HG02852 (cell line): ENCODE results near the gene KATNAL1.
"Not testable (repeated sequence)": the region's sequence is repeated elsewhere in the genome, so short reads cannot be mapped to it uniquely, and the experiment has no call there.

Experiments used
- ATAC-seq: cut with Tn5 transposase; IDR thresholded peaks from one replicate; pipeline ENCODE4 v1.9.1; 2021; ENCODE audit warnings: mild to moderate bottlenecking, moderate library complexity; ENCODE audit not compliant: unreplicated experiment

Gene KATNAL1

DNA sequence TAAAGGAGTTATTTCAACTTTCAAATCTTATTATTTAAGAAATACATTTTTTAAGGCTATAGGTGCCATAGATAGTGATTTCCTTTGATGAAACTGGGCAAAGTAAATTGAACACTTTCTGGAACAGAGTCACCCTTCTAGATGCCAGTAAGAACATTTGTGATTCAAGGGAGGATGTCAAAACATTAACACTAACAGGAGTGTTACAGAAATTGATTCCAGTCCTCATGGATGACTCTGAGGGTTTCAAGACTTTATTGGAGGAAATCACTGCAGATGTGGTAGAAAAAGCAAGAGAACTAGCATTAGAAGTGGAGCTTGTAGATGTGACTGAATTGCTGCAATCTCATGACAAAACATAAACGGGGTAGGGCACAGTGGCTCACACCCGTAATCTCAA is 12.2 kb downstream of the KATNAL1 start:
- no peak for ATAC-seq

DNA sequence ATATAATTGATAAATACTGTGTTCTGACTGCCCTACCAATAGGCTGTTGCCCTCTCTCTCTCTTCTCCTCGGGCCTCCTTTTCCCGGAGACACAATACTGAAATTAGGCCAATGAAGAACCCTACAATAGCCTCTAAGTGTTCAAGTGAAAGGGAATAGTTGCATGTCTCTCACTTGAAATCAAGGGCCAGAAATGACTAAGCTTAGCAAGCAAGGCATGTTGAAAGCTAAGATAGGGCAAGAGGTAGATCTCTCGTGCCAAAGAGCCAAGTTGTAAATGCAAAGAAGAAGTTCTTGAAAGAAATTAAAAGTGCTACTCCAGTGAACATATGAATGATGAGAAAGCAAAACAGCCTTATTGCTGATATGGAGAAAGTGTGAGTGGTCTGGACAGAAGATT is 13.3 kb downstream of the KATNAL1 start:
- ATAC-seq = no peak

DNA sequence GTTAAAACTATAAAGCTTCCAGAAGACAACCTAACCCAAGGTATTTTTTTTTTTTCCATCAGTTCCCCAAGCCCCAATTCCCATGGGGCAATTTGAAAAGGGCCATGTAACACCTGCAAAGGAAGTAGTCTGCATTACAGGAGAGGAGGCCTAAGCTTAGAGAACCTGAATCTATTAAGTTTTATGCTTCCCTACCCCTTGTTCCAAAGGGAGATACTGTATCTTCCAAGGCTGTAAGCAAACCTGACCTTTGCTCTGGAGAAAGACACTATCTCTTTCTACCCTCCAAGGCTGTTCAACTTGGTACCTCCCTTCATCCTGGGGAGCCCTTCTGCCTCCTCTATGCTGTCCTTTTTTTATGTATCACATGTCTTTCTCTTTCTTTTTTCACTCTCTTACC is 15.0 kb downstream of the KATNAL1 start:
- ATAC-seq = no peak

- ATAC-seq = no peak
These were observed 16.4 kb downstream of the KATNAL1 start for GRCh38 chr13:30290812-30291436.

DNA sequence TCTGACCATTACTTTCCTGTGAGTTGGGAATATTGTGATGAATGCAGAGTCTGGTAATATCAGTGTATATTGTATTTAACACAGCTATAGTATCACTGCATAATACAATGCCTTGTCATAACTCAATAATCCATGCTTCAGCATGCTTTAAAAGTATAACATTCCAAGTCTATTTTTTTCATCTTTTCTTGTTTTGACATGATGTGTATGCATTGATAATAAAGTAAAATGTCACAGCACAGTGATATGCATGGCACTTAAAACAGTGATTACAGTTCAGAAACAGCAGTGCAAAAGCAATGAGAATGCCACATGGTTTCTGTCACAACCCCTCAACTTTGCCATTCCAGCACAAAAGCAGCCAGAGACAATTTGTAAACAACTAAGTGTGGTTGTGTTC is 17.8 kb downstream of the KATNAL1 start:
- ATAC-seq = no peak

- not testable (repeated sequence) for ATAC-seq
These were observed 21.3 kb downstream of the KATNAL1 start for GRCh38 chr13:30286059-30286458.

DNA sequence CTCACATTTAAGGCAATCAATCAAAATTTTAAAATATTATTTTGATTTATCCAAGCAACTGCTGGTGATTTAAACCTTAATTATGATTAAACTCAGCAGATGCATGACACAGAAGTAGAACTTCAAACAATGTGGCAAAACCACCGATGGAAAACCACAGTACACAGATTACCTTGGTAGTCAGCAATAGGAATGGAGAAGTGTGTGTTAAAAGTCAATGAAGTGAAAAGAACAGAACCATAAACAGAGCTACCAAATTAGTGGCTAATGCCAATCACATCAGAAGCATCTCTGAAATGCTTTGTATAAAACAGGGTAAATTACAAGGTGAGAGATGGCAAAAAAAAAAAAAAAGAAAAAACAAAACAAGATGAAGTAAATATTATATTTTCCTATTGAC is 31.2 kb downstream of the KATNAL1 start:
- ATAC-seq = no peak

DNA sequence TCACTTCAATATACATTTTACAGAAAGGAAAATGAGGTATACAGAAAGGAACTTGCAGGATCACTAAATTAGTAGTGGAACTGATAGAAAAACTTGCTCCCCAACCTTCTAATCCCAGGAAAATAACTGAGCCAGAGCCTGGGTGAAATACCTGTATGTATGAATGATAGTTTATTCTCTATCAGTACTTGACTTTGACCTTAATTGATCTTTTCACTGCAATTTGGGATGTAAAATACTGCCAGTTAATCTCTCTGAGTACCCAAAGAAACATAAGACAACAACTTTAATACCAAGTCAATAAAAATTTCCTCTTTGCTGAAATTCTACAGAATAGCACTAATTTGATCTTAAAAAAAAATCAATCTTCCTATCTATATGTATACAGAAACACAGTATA is 33.3 kb downstream of the KATNAL1 start:
- ATAC-seq = no peak

GRCh38 chr13:30270035-30270434 is 37.3 kb downstream of the KATNAL1 start:
- not testable (repeated sequence) for ATAC-seq

GRCh38 chr13:30268673-30269072 is 38.7 kb downstream of the KATNAL1 start:
- ATAC-seq = no peak

GRCh38 chr13:30266756-30267155 is 40.6 kb downstream of the KATNAL1 start:
- no peak for ATAC-seq

DNA sequence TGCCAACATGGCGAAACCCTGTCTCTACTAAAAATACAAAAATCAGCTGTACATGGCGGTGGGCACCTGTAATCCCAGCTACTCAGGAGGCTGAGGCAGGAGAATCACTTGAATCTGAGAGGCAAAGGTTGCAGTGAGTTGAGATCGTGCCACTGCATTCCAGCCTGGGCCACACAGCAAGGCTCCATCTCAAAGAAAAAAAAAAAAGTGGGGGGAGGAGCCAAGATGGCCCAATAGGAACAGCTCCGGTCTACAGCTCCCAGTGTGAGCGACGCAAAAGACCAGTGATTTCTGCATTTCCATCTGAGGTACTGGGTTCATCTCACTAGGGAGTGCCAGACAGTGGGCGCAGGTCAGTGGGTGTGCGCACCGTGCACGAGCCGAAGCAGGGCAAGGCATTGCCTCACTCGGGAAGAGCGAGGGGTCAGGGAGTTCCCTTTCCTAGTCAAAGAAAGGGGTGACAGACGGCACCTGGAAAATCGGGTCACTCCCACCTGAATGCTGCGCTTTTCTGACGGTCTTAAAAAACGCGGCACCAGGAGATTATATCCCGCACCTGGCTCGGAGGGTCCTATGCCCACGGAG is 48.1 kb downstream of the KATNAL1 start:
- not testable (repeated sequence) for ATAC-seq

DNA sequence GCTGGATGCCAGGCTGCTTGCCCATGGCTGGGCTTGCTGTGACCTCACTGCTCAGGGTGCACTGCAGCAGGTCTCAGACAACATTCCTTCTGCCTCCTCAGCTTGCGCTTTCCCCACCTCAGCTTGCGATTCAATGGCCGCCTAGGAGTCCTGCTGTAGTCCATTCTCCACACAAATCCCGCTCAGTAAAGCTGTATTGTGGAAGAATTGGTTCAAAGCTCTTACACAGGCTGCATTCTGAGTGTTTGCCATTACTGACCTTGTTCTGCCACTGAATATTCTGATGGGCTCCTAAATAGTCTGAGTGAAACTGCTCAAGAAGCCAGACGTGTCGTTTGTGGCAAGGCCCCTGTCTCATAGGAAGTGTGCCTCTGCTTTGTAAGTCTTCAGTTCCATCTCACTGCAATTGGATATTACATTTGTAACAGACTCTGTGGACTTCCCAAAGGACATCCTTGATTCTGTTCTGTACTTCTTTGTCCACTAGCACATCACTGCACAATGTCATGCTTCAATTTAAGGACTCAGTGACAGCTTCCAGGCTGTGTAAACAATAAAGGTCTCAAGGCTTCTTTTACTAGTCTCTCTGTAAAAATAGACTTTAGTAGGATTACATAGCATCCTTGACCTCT is 49.8 kb downstream of the KATNAL1 start:
- no peak for ATAC-seq

DNA sequence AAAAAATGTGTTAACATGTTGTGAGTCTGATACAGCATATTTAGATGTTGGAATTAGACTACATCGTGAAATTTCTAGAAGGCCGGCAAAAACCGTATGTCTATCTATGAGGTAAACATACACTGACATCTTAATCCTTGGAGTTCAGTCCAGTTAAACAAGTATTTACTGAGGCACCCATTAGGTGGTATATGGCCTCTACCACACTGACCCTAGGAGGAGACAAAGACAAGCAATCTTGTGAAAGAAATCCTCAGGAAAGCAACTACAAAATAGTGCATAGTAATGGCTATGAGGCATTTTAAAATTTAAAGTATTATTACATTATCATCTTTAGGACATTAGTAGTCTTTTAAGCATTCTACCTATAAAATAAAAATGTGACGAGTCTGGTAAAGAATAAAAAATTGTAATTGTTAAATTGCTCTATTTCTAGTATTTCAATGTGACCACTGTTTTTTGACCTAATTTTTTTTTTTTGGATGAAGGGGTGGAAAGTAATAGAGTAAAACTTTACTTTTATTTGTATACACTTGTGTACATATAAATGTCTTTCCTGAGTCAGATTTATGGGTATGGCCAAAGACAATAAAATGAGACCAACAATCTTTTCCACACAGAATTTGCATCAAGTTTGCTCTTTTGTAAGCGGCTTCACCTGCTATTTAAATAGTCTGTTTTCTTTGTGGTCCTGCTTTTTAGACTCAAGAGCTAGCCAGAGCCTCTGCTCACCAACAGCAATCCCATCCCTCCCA is 50.5 kb downstream of the KATNAL1 start:
- no peak for ATAC-seq

- no peak for ATAC-seq
These were observed 51.7 kb downstream of the KATNAL1 start for GRCh38 chr13:30255696-30256095.

DNA sequence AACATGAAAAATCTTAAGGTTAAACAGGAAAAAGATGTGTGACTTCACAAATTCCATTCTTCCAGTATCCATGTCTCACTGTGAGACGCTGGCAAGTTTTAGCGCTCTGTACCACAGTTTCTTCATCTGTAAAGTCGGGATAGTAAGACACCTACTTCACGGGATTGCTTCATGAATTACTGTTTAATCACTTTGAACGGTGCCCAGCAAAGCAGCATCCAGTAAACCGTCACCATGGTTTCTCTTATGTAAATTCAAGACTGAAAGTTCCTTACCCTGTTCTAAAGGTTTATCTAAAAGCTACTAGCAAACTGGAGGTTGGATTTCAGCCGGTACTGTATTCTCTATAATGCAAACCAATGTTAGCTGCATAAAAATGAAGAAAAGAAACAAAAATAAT is 53.5 kb downstream of the KATNAL1 start:
- no peak for ATAC-seq

DNA sequence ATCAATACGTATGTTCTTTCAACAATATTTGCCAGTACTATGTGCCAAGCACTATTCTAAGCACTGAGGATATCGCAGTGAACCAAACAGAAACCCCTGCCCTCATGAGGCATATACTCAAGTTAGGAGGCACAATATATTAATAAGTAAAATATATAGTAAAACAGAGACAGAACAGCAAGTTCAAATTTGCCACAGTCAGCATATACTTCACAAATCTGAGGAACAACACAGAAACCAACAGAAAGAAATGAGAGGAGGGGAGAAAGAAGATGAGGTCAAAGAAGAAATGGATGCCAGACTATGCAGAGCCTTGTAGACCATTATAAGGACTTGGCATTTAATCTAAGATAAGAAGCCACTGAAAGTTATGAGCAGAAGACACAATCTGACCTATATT is 59.9 kb downstream of the KATNAL1 start:
- no peak for ATAC-seq

DNA sequence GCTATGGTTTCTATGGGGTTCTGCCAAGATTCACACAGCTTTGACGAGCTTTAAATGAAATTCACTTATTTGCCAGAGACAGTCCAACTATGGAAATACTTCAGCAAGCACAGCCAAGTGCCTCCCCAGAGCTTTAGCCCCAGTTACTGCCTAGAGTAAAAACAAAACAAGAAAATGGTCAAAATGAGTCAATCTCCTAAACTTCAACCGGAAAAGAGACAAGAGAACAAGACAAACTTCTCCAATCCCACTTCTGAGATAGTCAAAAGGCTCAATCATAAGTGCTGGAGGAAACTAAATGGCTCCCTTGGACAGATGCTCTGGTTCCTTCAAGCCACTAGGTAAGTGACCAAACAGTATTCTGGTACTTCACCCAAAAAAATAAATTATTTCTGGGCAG is 65.8 kb downstream of the KATNAL1 start:
- peak; percentile 81 for ATAC-seq

- no peak for ATAC-seq
These were observed 66.7 kb downstream of the KATNAL1 start for GRCh38 chr13:30240608-30241007.

DNA sequence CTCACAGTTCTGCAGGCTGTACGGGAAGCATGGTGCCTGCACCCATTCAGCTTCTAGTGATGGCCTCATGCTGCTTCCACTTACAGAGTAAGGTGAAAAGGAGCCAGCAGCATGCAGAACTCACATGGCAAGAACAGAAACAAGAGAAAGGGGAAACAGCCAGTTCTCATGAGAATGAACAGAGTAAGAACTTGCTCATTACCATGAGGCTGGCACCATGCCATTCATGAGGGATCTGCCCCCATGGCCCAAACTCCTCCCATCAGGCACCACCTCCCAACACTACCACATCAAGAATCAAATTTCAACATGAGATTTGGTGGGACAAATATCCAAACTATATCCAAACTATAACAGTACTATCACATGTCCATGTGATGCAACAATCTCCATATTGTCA is 72.1 kb downstream of the KATNAL1 start:
- ATAC-seq = no peak

DNA sequence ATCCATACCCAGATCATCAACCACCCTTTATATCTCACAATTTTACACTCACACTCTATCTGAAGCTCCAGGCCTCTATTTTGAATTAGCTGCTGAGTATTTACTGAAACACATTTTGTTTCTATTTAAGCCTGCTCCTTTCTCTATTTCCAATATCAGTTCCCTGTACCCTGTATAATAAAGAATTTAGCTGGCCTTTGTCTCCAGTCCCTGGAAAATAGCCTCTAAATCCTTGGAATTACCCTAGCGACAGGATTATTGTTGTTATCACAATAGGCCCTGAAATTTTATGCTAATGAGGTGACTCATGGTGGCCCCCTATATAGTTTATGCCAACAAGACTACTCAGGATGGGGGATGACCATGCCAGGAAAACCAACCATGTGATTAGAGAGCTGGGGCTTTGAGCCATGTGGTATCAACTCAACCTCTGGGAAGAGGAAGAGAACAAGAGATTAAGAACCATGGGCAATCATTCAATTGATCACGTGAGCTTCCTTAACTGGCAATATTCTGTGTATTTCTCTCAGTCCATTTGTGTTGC is 72.7 kb downstream of the KATNAL1 start:
- no peak for ATAC-seq

GRCh38 chr13:30224732-30225131 is 82.6 kb downstream of the KATNAL1 start:
- no peak for ATAC-seq
